D721Med (cell line): ENCODE results near the gene ARID1B.

Source experiments
- DNase-seq: peaks from one replicate; pipeline ENCODE4 v3.0.0; 2011; ENCODE audit warnings: low spot score; ENCODE audit not compliant: insufficient read length
- FAIRE-seq: peaks from 2 replicates; lab custom pipeline; 2011; peaks lifted over from hg19 to GRCh38; lab: Jason Lieb, UNC
- TF ChIP-seq, protein P1 (sequence below): IDR thresholded peaks from 2 replicates; pipeline ENCODE4 v1.5.1; 2012; ENCODE audit warnings: mild to moderate bottlenecking, control low read depth; ENCODE audit not compliant: insufficient read depth; ENCODE audit errors: missing control alignments

Gene ARID1B

DNA sequence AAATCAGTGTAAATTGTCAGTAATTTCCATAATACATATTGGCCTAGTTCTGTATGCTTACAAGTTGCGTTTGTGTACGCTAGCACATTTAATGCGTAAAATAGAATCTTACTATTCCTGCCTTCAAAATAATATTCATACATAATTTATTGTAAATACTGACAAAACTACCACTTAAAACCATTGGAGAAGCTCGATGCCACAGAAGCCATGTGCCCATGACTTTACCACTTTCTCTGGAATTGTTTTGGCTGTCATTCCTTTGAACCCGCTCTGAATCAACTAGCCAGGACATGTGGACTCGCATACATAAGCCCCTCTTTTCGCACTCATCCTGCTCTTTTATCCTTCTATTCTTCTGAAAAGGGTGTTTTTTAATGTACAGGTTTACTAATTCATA lies 394.6 kb downstream of the ARID1B start:
- TF ChIP-seq, protein P1, sequence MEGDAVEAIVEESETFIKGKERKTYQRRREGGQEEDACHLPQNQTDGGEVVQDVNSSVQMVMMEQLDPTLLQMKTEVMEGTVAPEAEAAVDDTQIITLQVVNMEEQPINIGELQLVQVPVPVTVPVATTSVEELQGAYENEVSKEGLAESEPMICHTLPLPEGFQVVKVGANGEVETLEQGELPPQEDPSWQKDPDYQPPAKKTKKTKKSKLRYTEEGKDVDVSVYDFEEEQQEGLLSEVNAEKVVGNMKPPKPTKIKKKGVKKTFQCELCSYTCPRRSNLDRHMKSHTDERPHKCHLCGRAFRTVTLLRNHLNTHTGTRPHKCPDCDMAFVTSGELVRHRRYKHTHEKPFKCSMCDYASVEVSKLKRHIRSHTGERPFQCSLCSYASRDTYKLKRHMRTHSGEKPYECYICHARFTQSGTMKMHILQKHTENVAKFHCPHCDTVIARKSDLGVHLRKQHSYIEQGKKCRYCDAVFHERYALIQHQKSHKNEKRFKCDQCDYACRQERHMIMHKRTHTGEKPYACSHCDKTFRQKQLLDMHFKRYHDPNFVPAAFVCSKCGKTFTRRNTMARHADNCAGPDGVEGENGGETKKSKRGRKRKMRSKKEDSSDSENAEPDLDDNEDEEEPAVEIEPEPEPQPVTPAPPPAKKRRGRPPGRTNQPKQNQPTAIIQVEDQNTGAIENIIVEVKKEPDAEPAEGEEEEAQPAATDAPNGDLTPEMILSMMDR: no peak
- DNase-seq (no peak), FAIRE-seq (no peak)

DNA sequence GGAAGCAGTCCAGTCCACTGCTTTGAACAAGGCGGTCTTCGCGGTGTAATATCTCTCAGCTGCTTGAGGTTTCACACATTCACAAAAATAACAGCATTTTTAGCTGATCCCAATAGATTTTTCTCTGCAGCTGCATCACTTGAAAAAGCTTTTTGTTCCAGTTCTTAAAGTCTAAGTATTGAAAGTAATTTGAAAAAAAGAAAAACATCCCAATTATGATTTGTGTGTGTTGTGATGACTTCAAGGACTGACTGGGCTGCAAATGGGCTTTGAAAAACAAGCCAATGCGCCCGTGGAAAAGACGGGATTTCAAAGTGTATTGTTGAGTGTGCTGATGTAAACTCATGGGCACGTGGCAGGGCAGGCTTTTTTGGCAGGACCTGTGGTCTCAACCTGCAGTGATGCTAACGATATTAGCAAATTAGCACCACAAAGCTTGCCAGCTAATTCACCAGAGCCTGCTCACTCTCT lies 395.1 kb downstream of the ARID1B start:
- DNase-seq (no peak), FAIRE-seq (no peak)
- TF ChIP-seq, protein P1: no peak

DNA sequence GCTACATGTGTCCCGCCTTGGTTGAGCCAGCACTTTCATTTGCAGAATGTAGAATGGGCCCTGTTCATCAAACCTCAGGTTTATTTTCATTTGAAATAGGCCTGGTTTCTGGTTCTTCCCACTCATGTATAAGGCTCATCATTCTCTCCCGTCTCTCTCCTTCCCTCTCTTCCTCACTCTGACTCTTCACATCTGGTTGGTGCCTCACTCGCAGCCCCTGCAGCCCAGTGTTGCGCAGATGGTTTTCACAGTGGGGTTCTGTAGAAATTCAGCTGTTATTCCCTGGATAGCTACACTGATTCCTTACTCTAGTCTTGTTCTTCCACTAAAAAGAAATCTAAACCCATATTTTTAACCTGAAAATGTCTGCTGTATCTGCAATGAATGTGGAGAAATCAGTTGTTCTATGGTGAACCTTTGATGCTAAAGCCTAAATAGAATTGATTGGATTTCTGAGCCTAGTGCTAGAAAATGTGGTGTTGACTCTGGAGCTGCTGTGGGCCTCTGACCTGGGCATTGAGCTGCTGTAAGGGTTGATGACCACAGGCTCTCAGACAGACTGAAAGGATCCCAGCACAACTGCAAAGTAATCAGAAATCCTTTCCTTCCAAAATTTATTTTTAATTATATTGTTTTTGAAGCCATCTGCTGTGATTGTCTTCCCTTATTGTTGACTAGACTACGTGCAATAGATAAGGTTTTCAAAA lies 395.8 kb downstream of the ARID1B start:
- no peak for FAIRE-seq

DNA sequence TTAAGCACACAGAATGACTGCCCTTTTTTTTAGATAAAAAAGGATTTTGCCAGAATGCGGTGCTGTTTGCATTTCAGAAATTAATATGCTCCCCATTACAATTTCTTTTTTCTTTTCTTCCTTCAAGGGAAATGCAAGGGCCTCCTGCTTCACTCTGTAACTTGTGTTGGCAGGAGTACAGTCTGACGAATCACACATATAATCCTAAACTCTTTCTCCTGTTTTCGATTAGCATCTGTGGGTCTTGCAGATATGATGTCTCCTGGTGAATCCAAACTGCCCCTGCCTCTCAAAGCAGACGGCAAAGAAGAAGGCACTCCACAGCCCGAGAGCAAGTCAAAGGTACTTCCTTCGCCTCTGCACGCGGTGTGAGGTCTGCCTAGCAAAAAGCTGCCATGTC lies 396.6 kb downstream of the ARID1B start:
- DNase-seq (no peak), FAIRE-seq (no peak)
- TF ChIP-seq, protein P1: no peak

More for the DNA sequence above, 395.8 kb downstream of the ARID1B start:
- no peak for DNase-seq
- TF ChIP-seq, protein P1: no peak

DNA sequence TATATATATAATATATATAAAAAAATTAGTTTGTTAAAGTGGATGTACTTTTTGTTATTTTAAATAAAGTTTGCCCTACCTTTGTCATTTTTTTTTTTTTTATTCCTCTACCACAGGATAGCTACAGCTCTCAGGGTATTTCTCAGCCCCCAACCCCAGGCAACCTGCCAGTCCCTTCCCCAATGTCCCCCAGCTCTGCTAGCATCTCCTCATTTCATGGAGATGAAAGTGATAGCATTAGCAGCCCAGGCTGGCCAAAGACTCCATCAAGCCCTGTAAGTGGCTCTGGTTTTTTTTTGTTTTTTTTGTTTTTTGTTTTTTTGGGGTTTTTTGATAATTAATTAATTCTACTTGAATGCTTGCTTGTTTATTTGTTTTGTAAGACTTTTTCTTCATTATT lies 397.6 kb downstream of the ARID1B start:
- DNase-seq: no peak
- no peak for FAIRE-seq
- TF ChIP-seq, protein P1: no peak

DNA sequence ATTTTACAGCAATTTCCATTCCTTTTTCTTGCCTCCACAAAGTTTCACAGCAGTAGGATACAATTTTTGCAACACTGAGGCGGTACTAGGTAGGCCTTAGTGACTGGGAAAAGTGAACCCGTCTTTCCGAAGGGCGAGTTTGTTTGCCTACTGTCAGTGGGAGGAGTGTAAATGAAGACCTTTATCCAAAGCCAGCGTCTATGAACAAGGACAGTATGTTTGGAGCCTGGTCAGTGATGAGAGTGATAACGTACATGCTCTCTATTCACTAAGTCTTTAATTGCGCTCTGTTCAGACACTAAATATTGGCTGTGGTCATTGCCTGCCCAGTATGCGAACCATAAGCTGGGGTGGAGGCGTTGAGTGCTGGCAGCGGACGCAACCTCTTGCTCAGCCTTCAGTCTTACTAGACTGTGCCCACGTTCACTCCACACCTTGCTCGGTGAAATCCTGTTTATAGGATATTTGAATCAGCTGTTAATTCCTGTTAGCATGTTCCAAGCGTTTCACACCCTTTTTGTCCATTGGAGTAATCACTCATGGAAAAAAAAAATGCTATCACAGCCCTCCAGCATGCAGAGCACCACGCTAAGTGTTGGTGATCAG lies 400.7 kb downstream of the ARID1B start:
- DNase-seq (no peak), FAIRE-seq (no peak)
- TF ChIP-seq, protein P1: no peak

DNA sequence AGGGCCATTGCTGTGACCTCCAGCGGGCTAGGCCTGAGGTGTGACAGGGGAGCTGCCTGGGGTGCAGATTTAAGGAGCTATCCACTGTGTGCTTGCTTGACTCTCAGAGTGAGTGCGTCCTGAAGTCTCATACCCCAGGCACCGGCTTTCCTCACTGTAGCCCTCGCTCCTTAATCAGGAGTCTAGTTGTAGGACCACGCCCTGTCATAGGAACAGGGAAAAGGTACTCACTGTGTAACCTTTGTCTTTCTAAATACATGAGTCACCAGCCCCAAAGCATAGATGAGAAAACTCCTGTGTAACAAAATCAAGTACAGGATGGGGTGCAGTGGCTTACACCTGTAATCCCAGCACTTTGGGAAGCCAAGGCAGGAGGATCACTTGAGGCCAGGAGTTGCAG lies 404.5 kb downstream of the ARID1B start:
- FAIRE-seq: no peak
- DNase-seq: no peak
- TF ChIP-seq, protein P1: no peak
